Measurements from ENCODE around the gene JTB. TPM values are rescaled to one million over a fixed set of nuclear protein-coding genes. Genes with fewer than 3 reads are reported as not detected.

Gene JTB
- total RNA-seq, 4 donors from 2014 or later: 158 to 193 (median 180) TPM

GRCh38 chr1:153934746-153935145, 42.7 kb downstream of the JTB start:
- Histone ChIP-seq H3K27ac (no peak overlapping the region), H3K36me3 (peaks cover 0 to 100% of the 10 kb centered on the region in 2 donors), H3K4me1 (no peaks in the 10 kb centered on the region), H3K27me3 (no peaks in the 10 kb centered on the region), H3K9me3 (no peaks in the 10 kb centered on the region), H3K4me3 (no peak overlapping the region)
- no peak for ATAC-seq
- TF ChIP-seq EP300 (IDR thresholded peaks at IDR 0.05) (no peak), POLR2AphosphoS5 (IDR thresholded peaks at IDR 0.05) (no peak), CTCF (IDR thresholded peaks at IDR 0.05) (no peak), POLR2A (IDR thresholded peaks at IDR 0.05) (no peak)
- 80% methylated on average over 2 of the region's 9 CpGs; no CpG with 5 or more reads in 1 of the 2 donors for WGBS, 2 donors (ENCODE audit: low coverage in 1 of 2)

- H3K4me1 ChIP-seq: peaks cover 0 to 2% (median 0%) of the 10 kb centered on the region in 3 donors
- H3K4me3 ChIP-seq: no peak overlapping the region
- TF ChIP-seq POLR2A (IDR thresholded peaks at IDR 0.05) (no peak), CTCF (IDR thresholded peaks at IDR 0.05) (no peak), EP300 (IDR thresholded peaks at IDR 0.05) (no peak), POLR2AphosphoS5 (IDR thresholded peaks at IDR 0.05) (no peak)
- ATAC-seq: no peak
- H3K27me3 ChIP-seq: no peaks in the 10 kb centered on the region
- 84 to 95% methylated on average over 4 to 6 of the region's 11 CpGs for WGBS, 2 donors (ENCODE audit: low coverage in 1 of 2)
- H3K9me3 ChIP-seq: no peaks in the 10 kb centered on the region
- no peak overlapping the region for H3K27ac ChIP-seq
- H3K36me3 ChIP-seq: peaks cover 0 to 99% of the 10 kb centered on the region in 2 donors
Observed at GRCh38 chr1:153933955-153934354, 43.5 kb downstream of the JTB start.

GRCh38 chr1:153933430-153933829, 44.0 kb downstream of the JTB start:
- no peak for TF ChIP-seq POLR2A (IDR thresholded peaks at IDR 0.05)
- no peak for TF ChIP-seq POLR2AphosphoS5 (IDR thresholded peaks at IDR 0.05)
- no peak for TF ChIP-seq EP300 (IDR thresholded peaks at IDR 0.05)
- TF ChIP-seq CTCF (IDR thresholded peaks at IDR 0.05): no peak
- peaks cover 0 to 7% (median 0%) of the 10 kb centered on the region in 3 donors for H3K4me1 ChIP-seq
- H3K27me3 ChIP-seq: no peaks in the 10 kb centered on the region
- ATAC-seq: no peak
- H3K4me3 ChIP-seq: no peak overlapping the region
- peaks cover 0 to 96% of the 10 kb centered on the region in 2 donors for H3K36me3 ChIP-seq
- WGBS, 2 donors (ENCODE audit: low coverage in 1 of 2): 100% methylated on average over 1 to 2 of the region's 14 CpGs
- no peaks in the 10 kb centered on the region for H3K9me3 ChIP-seq
- H3K27ac ChIP-seq: no peak overlapping the region

- Histone ChIP-seq H3K9me3 (no peaks in the 10 kb centered on the region), H3K36me3 (peaks cover 0 to 86% of the 10 kb centered on the region in 2 donors), H3K4me1 (peaks cover 0 to 12% (median 0%) of the 10 kb centered on the region in 3 donors), H3K27me3 (no peaks in the 10 kb centered on the region), H3K27ac (no peak overlapping the region), H3K4me3 (no peak overlapping the region)
- ATAC-seq: no peak
- WGBS, 2 donors (ENCODE audit: low coverage in 1 of 2): 87 to 93% methylated on average over 3 to 5 of the region's 18 CpGs
- TF ChIP-seq POLR2A (IDR thresholded peaks at IDR 0.05): no peak
- no peak for TF ChIP-seq POLR2AphosphoS5 (IDR thresholded peaks at IDR 0.05)
- no peak for TF ChIP-seq EP300 (IDR thresholded peaks at IDR 0.05)
- no peak for TF ChIP-seq CTCF (IDR thresholded peaks at IDR 0.05)
Observed at GRCh38 chr1:153932156-153933131, 45.0 kb downstream of the JTB start.

Data from gastroesophageal sphincter (tissue), 4 donors.